Stimulated activated memory B cell treated with anti-CD40 and anti-IgM and Interleukin-4, amounts not matched to agents 10 μg/mL and 1 μg/mL and 100 μg/mL, for 72 hours (primary cell): ENCODE measurements around the gene ZNF292.
A peak's percentile ranks its signal among the peaks of the same experiment; 100 is the strongest.
"Not testable (repeated sequence)": the region's sequence is repeated elsewhere in the genome, so short reads cannot be mapped to it uniquely, and the experiment has no call there.

ENCODE experiments used
- ATAC-seq: fragments of 150-1000 bp; cut with Tn5 transposase; 2 replicates; pipeline ENCODE4 v1.10.0; 2021
- H3K27ac Mint-ChIP-seq: one replicate; pipeline ENCODE4 v1.8.0; 2022; ENCODE audit warnings: mild to moderate bottlenecking, mixed read lengths
- H3K27me3 Mint-ChIP-seq: one replicate; pipeline ENCODE4 v1.8.0; 2022; ENCODE audit warnings: mixed read lengths
- H3K36me3 Mint-ChIP-seq: one replicate; pipeline ENCODE4 v1.8.0; 2022; ENCODE audit warnings: mixed read lengths
- H3K4me1 Mint-ChIP-seq: one replicate; pipeline ENCODE4 v1.8.0; 2022; ENCODE audit warnings: mixed read lengths
- H3K4me3 Mint-ChIP-seq: one replicate; pipeline ENCODE4 v1.8.0; 2022; ENCODE audit warnings: mild to moderate bottlenecking, moderate library complexity, mixed read lengths
- H3K9me3 Mint-ChIP-seq: one replicate; pipeline ENCODE4 v1.8.0; 2022; ENCODE audit warnings: mixed read lengths

ZNF292 gene

GRCh38 chr6:87154993-87155841, at the start of gene ZNF292:
Gene ZNF292 (plus strand): TSS chr6:87155565. CDS start chr6:87155592, 27 bp downstream.
- peak within 1 kb of the TSS; percentile 81 for H3K4me3 Mint-ChIP-seq
- peaks cover 43% of the 10 kb centered on the region for H3K4me1 Mint-ChIP-seq
- H3K9me3 Mint-ChIP-seq: no peaks in the 10 kb centered on the region
- no peaks in the 10 kb centered on the region for H3K27me3 Mint-ChIP-seq
- peaks cover 5% of the 10 kb centered on the region for H3K36me3 Mint-ChIP-seq
- peak; percentile 95 for ATAC-seq
- H3K27ac Mint-ChIP-seq: peak within 1 kb of the TSS; percentile 94

- H3K9me3 Mint-ChIP-seq: no peaks in the 10 kb centered on the region
- no peaks in the 10 kb centered on the region for H3K36me3 Mint-ChIP-seq
- no peaks in the 10 kb centered on the region for H3K4me1 Mint-ChIP-seq
- no peaks in the 10 kb centered on the region for H3K27me3 Mint-ChIP-seq
- no peak overlapping the region for H3K27ac Mint-ChIP-seq
- H3K4me3 Mint-ChIP-seq: no peak overlapping the region
- no peak for ATAC-seq
These were observed 49.5 kb upstream of the ZNF292 start for GRCh38 chr6:87105823-87106222.

- Mint-ChIP-seq H3K27ac (no peak overlapping the region), H3K27me3 (no peaks in the 10 kb centered on the region), H3K4me1 (peaks cover 7% of the 10 kb centered on the region), H3K9me3 (no peaks in the 10 kb centered on the region), H3K36me3 (no peaks in the 10 kb centered on the region), H3K4me3 (no peak overlapping the region)
- ATAC-seq: no peak
These were observed 44.7 kb upstream of the ZNF292 start for GRCh38 chr6:87110636-87111035.

- Mint-ChIP-seq H3K4me3 (no peak overlapping the region), H3K27ac (no peak overlapping the region), H3K9me3 (no peaks in the 10 kb centered on the region), H3K36me3 (no peaks in the 10 kb centered on the region), H3K4me1 (peaks cover 25% of the 10 kb centered on the region), H3K27me3 (no peaks in the 10 kb centered on the region)
- ATAC-seq: peak; percentile 72
These were observed 39.8 kb upstream of the ZNF292 start for GRCh38 chr6:87115402-87116135.

- no peak overlapping the region for H3K4me3 Mint-ChIP-seq
- no peak overlapping the region for H3K27ac Mint-ChIP-seq
- peaks cover 25% of the 10 kb centered on the region for H3K4me1 Mint-ChIP-seq
- no peaks in the 10 kb centered on the region for H3K36me3 Mint-ChIP-seq
- H3K27me3 Mint-ChIP-seq: peaks cover 4% of the 10 kb centered on the region
- no peaks in the 10 kb centered on the region for H3K9me3 Mint-ChIP-seq
- ATAC-seq: no peak
These were observed 38.4 kb upstream of the ZNF292 start for GRCh38 chr6:87116922-87117321.

GRCh38 chr6:87118054-87118453, 37.3 kb upstream of the ZNF292 start:
- no peak for ATAC-seq
- H3K27me3 Mint-ChIP-seq: peaks cover 11% of the 10 kb centered on the region

DNA sequence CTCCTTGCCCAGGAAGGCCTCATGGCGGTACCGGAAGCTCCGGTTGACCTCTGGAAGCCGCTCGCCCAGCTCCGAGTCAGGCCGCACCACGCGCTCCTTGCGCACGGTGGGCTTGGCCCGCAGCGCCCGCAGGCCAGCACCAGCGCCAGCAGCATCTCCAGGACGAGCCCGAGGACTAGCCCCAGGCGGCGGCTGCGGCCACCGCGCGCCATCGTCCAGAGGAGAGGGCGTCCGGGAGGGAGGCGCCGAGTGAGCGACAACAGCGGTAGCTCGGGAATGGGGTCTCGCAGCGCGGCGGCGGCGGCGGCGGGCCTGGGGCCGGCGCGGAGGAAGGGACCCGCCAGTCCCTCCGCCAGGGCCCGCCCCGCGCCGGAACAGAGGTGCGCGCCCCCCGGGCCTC, 32.9 kb upstream of the ZNF292 start:
- Mint-ChIP-seq H3K36me3 (no peaks in the 10 kb centered on the region), H3K4me1 (no peaks in the 10 kb centered on the region), H3K4me3 (no peak overlapping the region), H3K27ac (no peak overlapping the region), H3K9me3 (no peaks in the 10 kb centered on the region), H3K27me3 (peaks cover 11% of the 10 kb centered on the region)
- ATAC-seq: no peak

More at GRCh38 chr6:87118054-87118453, 37.3 kb upstream of the ZNF292 start:
- no peaks in the 10 kb centered on the region for H3K36me3 Mint-ChIP-seq
- H3K27ac Mint-ChIP-seq: no peak overlapping the region
- no peaks in the 10 kb centered on the region for H3K9me3 Mint-ChIP-seq
- no peak overlapping the region for H3K4me3 Mint-ChIP-seq
- H3K4me1 Mint-ChIP-seq: peaks cover 25% of the 10 kb centered on the region

- H3K36me3 Mint-ChIP-seq: no peaks in the 10 kb centered on the region
- no peaks in the 10 kb centered on the region for H3K4me1 Mint-ChIP-seq
- H3K4me3 Mint-ChIP-seq: no peak overlapping the region
- H3K9me3 Mint-ChIP-seq: no peaks in the 10 kb centered on the region
- ATAC-seq: no peak
- peaks cover 11% of the 10 kb centered on the region for H3K27me3 Mint-ChIP-seq
- no peak overlapping the region for H3K27ac Mint-ChIP-seq
These were observed 31.3 kb upstream of the ZNF292 start for GRCh38 chr6:87124074-87124473.

DNA sequence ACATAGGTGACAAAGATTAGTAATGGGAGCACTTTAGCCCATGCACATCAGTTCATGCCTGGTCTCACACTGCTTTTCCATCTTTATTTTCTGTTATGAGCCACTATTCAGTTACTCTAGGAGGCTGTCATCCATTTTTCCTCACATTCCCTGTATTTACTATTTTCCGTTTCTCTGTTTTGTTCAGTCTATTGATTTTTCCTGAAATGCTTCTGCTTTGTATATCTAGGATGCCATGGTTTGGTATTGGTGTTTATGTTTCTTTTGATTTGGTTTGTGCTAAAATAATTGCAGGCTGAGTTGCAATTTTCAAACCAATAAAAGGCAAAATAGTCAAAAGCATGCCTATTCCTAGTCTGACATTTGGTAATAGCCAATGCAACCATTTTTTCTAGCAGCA, 28.9 kb upstream of the ZNF292 start:
- no peak overlapping the region for H3K27ac Mint-ChIP-seq

DNA sequence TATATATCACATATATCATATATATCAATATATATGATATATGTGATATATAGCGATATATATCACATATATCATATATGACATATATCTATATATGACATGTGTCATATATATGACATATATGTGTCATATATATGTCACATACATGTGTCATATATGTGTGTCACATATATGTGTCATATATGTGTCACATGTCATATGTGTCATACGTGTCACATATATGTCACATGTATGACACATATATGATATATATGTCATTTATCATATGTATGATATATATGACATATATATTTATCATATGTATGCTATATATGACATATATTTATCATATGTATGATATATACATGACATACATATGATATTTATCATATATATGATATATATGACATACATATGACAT, 27.6 kb upstream of the ZNF292 start:
- ATAC-seq: no peak
- Mint-ChIP-seq H3K36me3 (no peaks in the 10 kb centered on the region), H3K9me3 (peaks cover 5% of the 10 kb centered on the region), H3K4me3 (no peak overlapping the region), H3K4me1 (no peaks in the 10 kb centered on the region), H3K27me3 (no peaks in the 10 kb centered on the region), H3K27ac (no peak overlapping the region)

More for the DNA sequence above, 28.9 kb upstream of the ZNF292 start:
- Mint-ChIP-seq H3K4me1 (no peaks in the 10 kb centered on the region), H3K4me3 (no peak overlapping the region), H3K27me3 (peaks cover 11% of the 10 kb centered on the region), H3K9me3 (peaks cover 1% of the 10 kb centered on the region), H3K36me3 (no peaks in the 10 kb centered on the region)
- ATAC-seq: no peak

GRCh38 chr6:87136963-87137362, 18.4 kb upstream of the ZNF292 start:
- Mint-ChIP-seq H3K4me3 (no peak overlapping the region), H3K27me3 (no peaks in the 10 kb centered on the region), H3K27ac (peak overlapping the region; percentile 37), H3K4me1 (peaks cover 6% of the 10 kb centered on the region), H3K9me3 (no peaks in the 10 kb centered on the region), H3K36me3 (no peaks in the 10 kb centered on the region)
- no peak for ATAC-seq

DNA sequence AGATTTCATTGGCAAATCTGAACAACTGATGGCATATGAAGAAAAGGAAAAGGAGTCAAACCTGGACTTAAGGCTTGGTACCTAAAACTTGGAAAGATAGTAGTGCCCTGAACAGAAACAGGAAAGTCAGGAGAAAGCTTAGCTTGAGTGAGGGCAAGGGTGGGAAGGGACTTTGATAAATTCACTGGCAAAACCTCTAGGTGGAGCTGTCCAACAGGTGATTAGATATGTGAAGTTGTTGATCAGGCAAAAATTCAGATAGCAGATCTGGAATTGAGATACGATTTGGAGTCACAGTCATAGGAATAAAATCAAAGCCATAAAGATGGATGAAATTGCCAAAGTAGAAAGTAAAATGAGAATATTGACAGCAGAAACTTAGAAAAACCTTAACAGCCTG, 16.1 kb upstream of the ZNF292 start:
- Mint-ChIP-seq H3K27ac (no peak overlapping the region), H3K4me3 (no peak overlapping the region), H3K9me3 (no peaks in the 10 kb centered on the region), H3K27me3 (no peaks in the 10 kb centered on the region), H3K36me3 (no peaks in the 10 kb centered on the region), H3K4me1 (peaks cover 6% of the 10 kb centered on the region)
- no peak for ATAC-seq

DNA sequence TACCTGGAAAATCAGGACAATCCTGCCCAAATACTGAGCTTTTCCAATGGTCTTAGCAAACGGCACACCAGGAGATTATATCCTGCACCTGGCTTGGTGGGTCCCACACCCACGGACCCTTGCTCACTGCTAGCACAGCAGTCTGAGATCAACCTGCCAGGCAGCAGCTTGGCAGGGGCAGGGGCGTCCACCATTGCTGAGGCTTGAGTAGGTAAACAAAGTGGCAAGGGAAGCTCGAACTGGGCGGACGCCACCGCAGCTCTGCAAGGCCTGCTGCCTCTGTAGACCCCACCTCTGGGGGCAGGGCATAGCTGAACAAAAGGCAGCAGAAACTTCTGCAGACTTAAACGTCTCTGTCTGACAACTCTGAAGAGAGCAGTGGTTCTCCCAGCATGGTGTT, 15.4 kb upstream of the ZNF292 start:
- not testable (repeated sequence) for H3K36me3 Mint-ChIP-seq, H3K9me3 Mint-ChIP-seq, ATAC-seq, H3K4me1 Mint-ChIP-seq, H3K27ac Mint-ChIP-seq, H3K27me3 Mint-ChIP-seq, H3K4me3 Mint-ChIP-seq

DNA sequence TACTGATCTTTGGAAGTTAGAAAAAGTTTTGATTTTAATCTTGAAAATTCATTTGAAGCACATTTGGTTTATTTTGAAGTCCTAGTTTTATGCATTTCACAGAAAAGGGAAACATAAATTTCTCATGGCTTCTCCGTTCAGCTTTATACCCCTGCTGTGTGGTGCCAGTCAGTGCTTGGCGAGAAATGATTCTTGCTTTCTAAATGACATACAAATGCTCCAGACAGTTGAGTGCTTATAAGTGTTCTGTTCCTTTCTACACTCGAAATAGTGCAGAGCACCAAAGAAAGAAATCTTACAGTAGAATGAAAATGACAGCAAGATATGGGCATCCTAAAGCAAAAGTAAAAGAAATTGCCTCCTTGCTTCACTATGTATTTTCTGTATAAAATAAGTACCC, 9.0 kb upstream of the ZNF292 start:
- no peaks in the 10 kb centered on the region for H3K27me3 Mint-ChIP-seq
- peak overlapping the region; percentile 39 for H3K4me3 Mint-ChIP-seq
- H3K4me1 Mint-ChIP-seq: peaks cover 11% of the 10 kb centered on the region
- no peak for ATAC-seq
- H3K36me3 Mint-ChIP-seq: no peaks in the 10 kb centered on the region
- H3K27ac Mint-ChIP-seq: peak overlapping the region; percentile 27
- H3K9me3 Mint-ChIP-seq: no peaks in the 10 kb centered on the region

GRCh38 chr6:87150406-87150805, 5.0 kb upstream of the ZNF292 start:
- H3K27me3 Mint-ChIP-seq: no peaks in the 10 kb centered on the region
- H3K36me3 Mint-ChIP-seq: no peaks in the 10 kb centered on the region
- no peak for ATAC-seq
- no peaks in the 10 kb centered on the region for H3K9me3 Mint-ChIP-seq
- H3K4me3 Mint-ChIP-seq: no peak overlapping the region
- H3K4me1 Mint-ChIP-seq: peaks cover 36% of the 10 kb centered on the region
- H3K27ac Mint-ChIP-seq: no peak overlapping the region

DNA sequence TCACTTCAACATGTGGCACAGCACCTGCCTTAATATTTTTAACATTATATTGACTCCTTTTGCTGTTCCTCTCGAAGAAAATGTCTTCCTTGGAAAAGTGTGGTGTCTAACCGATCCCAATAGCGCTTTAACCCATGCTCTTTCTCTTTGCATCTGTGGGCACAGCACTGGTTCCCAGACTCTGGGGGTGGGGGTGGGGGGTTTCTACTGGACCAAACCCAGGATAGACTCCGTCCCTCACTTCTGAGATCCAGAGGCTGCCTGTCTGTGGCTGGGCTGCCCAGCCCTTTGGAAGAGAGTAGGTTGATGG, 3.9 kb upstream of the ZNF292 start:
- no peak for ATAC-seq
- no peaks in the 10 kb centered on the region for H3K27me3 Mint-ChIP-seq

More for the DNA sequence above, 3.9 kb upstream of the ZNF292 start:
- Mint-ChIP-seq H3K4me1 (peaks cover 32% of the 10 kb centered on the region), H3K36me3 (peaks cover under 1% of the 10 kb centered on the region), H3K9me3 (no peaks in the 10 kb centered on the region), H3K4me3 (peak overlapping the region; percentile 90), H3K27ac (peak overlapping the region; percentile 94)
